SK-N-SH treated with all-trans-retinoic acid at 6 μM for 48 hours (cell line): Measurements from ENCODE around the gene TSHZ3.

Experiments used
- ATAC-seq: fragments of 200-7000 bp; cut with Tn5 transposase; 3 replicates; pipeline ENCODE4 v1.9.1; 2020; ENCODE audit warnings: mild to moderate bottlenecking, moderate library complexity
- ARNTL ChIP-seq: fragments of 450-650 bp; formaldehyde crosslinking; IDR thresholded peaks from 2 replicates; pipeline ENCODE4 v1.5.0; 2020; ENCODE audit warnings: low read depth, mild to moderate bottlenecking, moderate library complexity, borderline replicate concordance
- BACH2 ChIP-seq: fragments of 250-450 bp; sonication (Bioruptor Pico); IDR thresholded peaks from 2 replicates; pipeline ENCODE4 v1.9.0; 2021; ENCODE audit warnings: mild to moderate bottlenecking, borderline replicate concordance
- GLIS3 ChIP-seq: fragments of 250-450 bp; sonication (Bioruptor Pico); IDR thresholded peaks from 2 replicates; pipeline ENCODE4 v1.5.0; 2020; ENCODE audit warnings: mild to moderate bottlenecking, moderate library complexity
- ISL1 ChIP-seq: fragments of 250-450 bp; sonication (Bioruptor Pico); IDR thresholded peaks from 2 replicates; pipeline ENCODE4 v2.1.2; 2022; ENCODE audit warnings: mild to moderate bottlenecking, moderate library complexity
- OSR1 ChIP-seq: fragments of 250-450 bp; sonication (Bioruptor Pico); IDR thresholded peaks from 2 replicates; pipeline ENCODE4 v1.8.0; 2022; ENCODE audit warnings: moderate library complexity, mild to moderate bottlenecking, inconsistent platforms
- PPARA ChIP-seq: fragments of 250-450 bp; sonication (Bioruptor Pico); IDR thresholded peaks from 2 replicates; pipeline ENCODE4 v1.5.0; 2020; ENCODE audit warnings: mild to moderate bottlenecking, borderline replicate concordance
- RARB ChIP-seq: fragments of 250-450 bp; sonication (Bioruptor Pico); IDR thresholded peaks from 2 replicates; pipeline ENCODE4 v1.8.0; 2021; ENCODE audit warnings: mild to moderate bottlenecking, moderate library complexity
- SNAI2 ChIP-seq: fragments of 250-450 bp; sonication (Bioruptor Pico); IDR thresholded peaks from 2 replicates; pipeline ENCODE4 v1.5.0; 2020; ENCODE audit warnings: mild to moderate bottlenecking, moderate library complexity
- TCF4 ChIP-seq: fragments of 250-450 bp; sonication (Bioruptor Pico); IDR thresholded peaks from 2 replicates; pipeline ENCODE4 v1.8.0; 2021; ENCODE audit warnings: mild to moderate bottlenecking, moderate library complexity, borderline replicate concordance
- TOX ChIP-seq: fragments of 250-450 bp; sonication (Bioruptor Pico); IDR thresholded peaks from 2 replicates; pipeline ENCODE4 v1.8.0; 2021; ENCODE audit warnings: mild to moderate bottlenecking, moderate library complexity, borderline replicate concordance
- ZC3H10 ChIP-seq: fragments of 250-450 bp; sonication (Bioruptor Pico); IDR thresholded peaks from 2 replicates; pipeline ENCODE4 v1.5.1; 2021; ENCODE audit warnings: mild to moderate bottlenecking, moderate library complexity
- ZFP3 ChIP-seq: fragments of 250-450 bp; sonication (Bioruptor Pico); IDR thresholded peaks from 2 replicates; pipeline ENCODE4 v1.5.0; 2020; ENCODE audit warnings: mild to moderate bottlenecking, moderate library complexity
- ZFP30 ChIP-seq: fragments of 450-650 bp; formaldehyde crosslinking; IDR thresholded peaks from 2 replicates; pipeline ENCODE4 v1.5.0; 2022; ENCODE audit warnings: mild to moderate bottlenecking, moderate library complexity
- ZNF565 ChIP-seq: fragments of 450-650 bp; formaldehyde crosslinking; conservative IDR thresholded peaks from 2 replicates; pipeline ENCODE4 v1.5.0; 2020; ENCODE audit warnings: low read depth, mild to moderate bottlenecking, moderate library complexity
- ZNF70 ChIP-seq: fragments of 450-650 bp; formaldehyde crosslinking; IDR thresholded peaks from 2 replicates; pipeline ENCODE4 v1.5.0; 2020; ENCODE audit warnings: mild to moderate bottlenecking, moderate library complexity
- ZNF8 ChIP-seq: fragments of 450-650 bp; formaldehyde crosslinking; IDR thresholded peaks from 2 replicates; pipeline ENCODE4 v1.5.0; 2020; ENCODE audit warnings: mild to moderate bottlenecking, moderate library complexity
- TF ChIP-seq, protein P1 (sequence below): fragments of 250-450 bp; sonication (Bioruptor Pico); IDR thresholded peaks from 2 replicates; pipeline ENCODE4 v1.5.0; 2020; ENCODE audit warnings: mild to moderate bottlenecking, moderate library complexity
- TF ChIP-seq, protein P2 (sequence below): fragments of 250-450 bp; sonication (Bioruptor Pico); IDR thresholded peaks from 2 replicates; pipeline ENCODE4 v1.5.1; 2021; ENCODE audit warnings: mild to moderate bottlenecking, moderate library complexity
- TF ChIP-seq, protein P3 (sequence below): fragments of 250-450 bp; sonication (Bioruptor Pico); IDR thresholded peaks from 2 replicates; pipeline ENCODE4 v1.5.1; 2020; ENCODE audit warnings: low read depth, mild to moderate bottlenecking, moderate library complexity
- TF ChIP-seq, protein P4 (sequence below): fragments of 250-450 bp; sonication (Bioruptor Pico); IDR thresholded peaks from 2 replicates; pipeline ENCODE4 v1.8.0; 2020; ENCODE audit warnings: mild to moderate bottlenecking, moderate library complexity, borderline replicate concordance
- TF ChIP-seq, protein P5 (sequence below): fragments of 250-450 bp; sonication (Bioruptor Pico); IDR thresholded peaks from 2 replicates; pipeline ENCODE4 v1.8.0; 2021; ENCODE audit warnings: low read depth, mild to moderate bottlenecking, moderate library complexity, borderline replicate concordance

The TSHZ3 gene

DNA sequence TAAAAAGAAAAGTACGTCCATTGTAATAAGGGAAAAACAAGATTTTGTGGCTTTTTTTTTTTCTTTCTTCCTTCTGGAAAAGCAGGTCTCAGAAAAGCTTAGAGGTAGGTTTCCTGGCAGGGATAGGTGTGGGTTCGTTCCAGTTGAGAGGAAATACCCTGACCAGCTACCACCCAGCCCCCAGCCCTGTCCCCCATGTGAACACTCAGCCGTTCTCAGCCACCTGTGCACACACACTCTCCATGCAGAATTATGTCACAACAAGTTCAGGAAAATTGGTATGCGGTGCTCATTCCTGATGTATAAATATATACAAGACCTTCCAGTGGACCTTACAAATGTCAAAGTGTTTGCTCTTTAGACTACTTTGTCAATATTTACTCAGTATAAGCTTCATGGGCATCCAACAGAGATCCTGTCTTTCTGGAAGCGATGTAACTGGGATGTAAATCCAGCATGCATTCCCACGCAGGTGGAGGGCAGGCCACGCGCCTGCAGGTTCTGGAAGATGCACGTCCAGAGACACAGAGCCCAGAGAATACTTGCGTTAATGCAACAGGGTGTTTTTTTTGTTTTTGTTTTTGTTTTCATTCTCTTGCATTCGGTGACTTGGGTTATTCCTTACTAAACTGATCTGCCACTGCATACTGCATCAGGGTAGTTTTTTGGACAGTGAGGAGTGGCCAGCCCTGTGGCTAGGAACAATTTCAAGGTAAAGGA, 68.8 kb downstream of the TSHZ3 start:
- TF ChIP-seq ZNF8 (CRISPR knock-in tag) = no peak
- no peak for TF ChIP-seq TCF4 (CRISPR knock-in tag)
- TF ChIP-seq, protein P1, sequence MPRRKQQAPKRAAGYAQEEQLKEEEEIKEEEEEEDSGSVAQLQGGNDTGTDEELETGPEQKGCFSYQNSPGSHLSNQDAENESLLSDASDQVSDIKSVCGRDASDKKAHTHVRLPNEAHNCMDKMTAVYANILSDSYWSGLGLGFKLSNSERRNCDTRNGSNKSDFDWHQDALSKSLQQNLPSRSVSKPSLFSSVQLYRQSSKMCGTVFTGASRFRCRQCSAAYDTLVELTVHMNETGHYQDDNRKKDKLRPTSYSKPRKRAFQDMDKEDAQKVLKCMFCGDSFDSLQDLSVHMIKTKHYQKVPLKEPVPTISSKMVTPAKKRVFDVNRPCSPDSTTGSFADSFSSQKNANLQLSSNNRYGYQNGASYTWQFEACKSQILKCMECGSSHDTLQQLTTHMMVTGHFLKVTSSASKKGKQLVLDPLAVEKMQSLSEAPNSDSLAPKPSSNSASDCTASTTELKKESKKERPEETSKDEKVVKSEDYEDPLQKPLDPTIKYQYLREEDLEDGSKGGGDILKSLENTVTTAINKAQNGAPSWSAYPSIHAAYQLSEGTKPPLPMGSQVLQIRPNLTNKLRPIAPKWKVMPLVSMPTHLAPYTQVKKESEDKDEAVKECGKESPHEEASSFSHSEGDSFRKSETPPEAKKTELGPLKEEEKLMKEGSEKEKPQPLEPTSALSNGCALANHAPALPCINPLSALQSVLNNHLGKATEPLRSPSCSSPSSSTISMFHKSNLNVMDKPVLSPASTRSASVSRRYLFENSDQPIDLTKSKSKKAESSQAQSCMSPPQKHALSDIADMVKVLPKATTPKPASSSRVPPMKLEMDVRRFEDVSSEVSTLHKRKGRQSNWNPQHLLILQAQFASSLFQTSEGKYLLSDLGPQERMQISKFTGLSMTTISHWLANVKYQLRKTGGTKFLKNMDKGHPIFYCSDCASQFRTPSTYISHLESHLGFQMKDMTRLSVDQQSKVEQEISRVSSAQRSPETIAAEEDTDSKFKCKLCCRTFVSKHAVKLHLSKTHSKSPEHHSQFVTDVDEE (CRISPR knock-in tag) = no peak
- TF ChIP-seq ARNTL (CRISPR knock-in tag) = no peak
- no peak for TF ChIP-seq ZFP30 (CRISPR knock-in tag)
- TF ChIP-seq, protein P2, sequence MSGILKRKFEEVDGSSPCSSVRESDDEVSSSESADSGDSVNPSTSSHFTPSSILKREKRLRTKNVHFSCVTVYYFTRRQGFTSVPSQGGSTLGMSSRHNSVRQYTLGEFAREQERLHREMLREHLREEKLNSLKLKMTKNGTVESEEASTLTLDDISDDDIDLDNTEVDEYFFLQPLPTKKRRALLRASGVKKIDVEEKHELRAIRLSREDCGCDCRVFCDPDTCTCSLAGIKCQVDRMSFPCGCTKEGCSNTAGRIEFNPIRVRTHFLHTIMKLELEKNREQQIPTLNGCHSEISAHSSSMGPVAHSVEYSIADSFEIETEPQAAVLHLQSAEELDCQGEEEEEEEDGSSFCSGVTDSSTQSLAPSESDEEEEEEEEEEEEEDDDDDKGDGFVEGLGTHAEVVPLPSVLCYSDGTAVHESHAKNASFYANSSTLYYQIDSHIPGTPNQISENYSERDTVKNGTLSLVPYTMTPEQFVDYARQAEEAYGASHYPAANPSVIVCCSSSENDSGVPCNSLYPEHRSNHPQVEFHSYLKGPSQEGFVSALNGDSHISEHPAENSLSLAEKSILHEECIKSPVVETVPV (CRISPR knock-in tag) = no peak
- TF ChIP-seq SNAI2 (CRISPR knock-in tag) = no peak
- TF ChIP-seq GLIS3 = no peak
- TF ChIP-seq ZFP3 (CRISPR knock-in tag) = no peak
- TF ChIP-seq PPARA = no peak
- no peak for TF ChIP-seq ZC3H10 (CRISPR knock-in tag)
- TF ChIP-seq RARB (CRISPR knock-in tag) = no peak
- TF ChIP-seq ZNF70 (CRISPR knock-in tag) = no peak
- TF ChIP-seq, protein P3, sequence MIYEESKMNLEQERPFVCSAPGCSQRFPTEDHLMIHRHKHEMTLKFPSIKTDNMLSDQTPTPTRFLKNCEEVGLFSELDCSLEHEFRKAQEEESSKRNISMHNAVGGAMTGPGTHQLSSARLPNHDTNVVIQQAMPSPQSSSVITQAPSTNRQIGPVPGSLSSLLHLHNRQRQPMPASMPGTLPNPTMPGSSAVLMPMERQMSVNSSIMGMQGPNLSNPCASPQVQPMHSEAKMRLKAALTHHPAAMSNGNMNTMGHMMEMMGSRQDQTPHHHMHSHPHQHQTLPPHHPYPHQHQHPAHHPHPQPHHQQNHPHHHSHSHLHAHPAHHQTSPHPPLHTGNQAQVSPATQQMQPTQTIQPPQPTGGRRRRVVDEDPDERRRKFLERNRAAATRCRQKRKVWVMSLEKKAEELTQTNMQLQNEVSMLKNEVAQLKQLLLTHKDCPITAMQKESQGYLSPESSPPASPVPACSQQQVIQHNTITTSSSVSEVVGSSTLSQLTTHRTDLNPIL = no peak
- TF ChIP-seq, protein P4, sequence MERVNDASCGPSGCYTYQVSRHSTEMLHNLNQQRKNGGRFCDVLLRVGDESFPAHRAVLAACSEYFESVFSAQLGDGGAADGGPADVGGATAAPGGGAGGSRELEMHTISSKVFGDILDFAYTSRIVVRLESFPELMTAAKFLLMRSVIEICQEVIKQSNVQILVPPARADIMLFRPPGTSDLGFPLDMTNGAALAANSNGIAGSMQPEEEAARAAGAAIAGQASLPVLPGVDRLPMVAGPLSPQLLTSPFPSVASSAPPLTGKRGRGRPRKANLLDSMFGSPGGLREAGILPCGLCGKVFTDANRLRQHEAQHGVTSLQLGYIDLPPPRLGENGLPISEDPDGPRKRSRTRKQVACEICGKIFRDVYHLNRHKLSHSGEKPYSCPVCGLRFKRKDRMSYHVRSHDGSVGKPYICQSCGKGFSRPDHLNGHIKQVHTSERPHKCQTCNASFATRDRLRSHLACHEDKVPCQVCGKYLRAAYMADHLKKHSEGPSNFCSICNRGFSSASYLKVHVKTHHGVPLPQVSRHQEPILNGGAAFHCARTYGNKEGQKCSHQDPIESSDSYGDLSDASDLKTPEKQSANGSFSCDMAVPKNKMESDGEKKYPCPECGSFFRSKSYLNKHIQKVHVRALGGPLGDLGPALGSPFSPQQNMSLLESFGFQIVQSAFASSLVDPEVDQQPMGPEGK = no peak
- TF ChIP-seq OSR1 (CRISPR knock-in tag) = no peak
- TF ChIP-seq TOX (CRISPR knock-in tag) = no peak
- TF ChIP-seq ZNF565 (CRISPR knock-in tag) = no peak
- TF ChIP-seq, protein P5, sequence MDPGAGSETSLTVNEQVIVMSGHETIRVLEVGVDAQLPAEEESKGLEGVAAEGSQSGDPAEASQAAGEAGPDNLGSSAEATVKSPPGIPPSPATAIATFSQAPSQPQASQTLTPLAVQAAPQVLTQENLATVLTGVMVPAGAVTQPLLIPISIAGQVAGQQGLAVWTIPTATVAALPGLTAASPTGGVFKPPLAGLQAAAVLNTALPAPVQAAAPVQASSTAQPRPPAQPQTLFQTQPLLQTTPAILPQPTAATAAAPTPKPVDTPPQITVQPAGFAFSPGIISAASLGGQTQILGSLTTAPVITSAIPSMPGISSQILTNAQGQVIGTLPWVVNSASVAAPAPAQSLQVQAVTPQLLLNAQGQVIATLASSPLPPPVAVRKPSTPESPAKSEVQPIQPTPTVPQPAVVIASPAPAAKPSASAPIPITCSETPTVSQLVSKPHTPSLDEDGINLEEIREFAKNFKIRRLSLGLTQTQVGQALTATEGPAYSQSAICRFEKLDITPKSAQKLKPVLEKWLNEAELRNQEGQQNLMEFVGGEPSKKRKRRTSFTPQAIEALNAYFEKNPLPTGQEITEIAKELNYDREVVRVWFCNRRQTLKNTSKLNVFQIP (CRISPR knock-in tag) = no peak
- TF ChIP-seq, all 23 proteins: peak for 0
- ATAC-seq = no peak

DNA sequence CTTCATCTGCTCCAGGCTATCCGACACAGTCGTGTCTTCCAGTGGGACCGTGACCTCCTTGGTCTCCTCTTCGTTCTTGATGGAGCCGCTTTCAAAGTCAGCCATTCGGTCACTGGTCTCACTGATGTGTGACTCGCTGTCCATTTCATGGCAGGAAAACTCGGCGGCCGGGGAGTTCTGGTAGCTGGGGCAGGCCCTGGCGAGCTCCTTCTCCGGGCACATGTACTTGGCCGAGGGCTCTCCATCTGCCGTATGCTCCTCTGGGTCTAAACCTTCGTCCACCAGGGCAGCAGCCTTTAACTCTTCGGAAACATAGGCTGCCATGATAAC, 69.8 kb downstream of the TSHZ3 start:
- TF ChIP-seq, protein P1 (CRISPR knock-in tag) = no peak
- TF ChIP-seq, protein P3 = no peak
- no peak for TF ChIP-seq BACH2 (CRISPR knock-in tag)
- TF ChIP-seq ZC3H10 (CRISPR knock-in tag) = no peak
- TF ChIP-seq ZFP3 (CRISPR knock-in tag) = no peak
- no peak for TF ChIP-seq TOX (CRISPR knock-in tag)
- TF ChIP-seq ISL1 (CRISPR knock-in tag) = no peak
- TF ChIP-seq ZNF70 (CRISPR knock-in tag) = no peak
- no peak for TF ChIP-seq TCF4 (CRISPR knock-in tag)
- no peak for TF ChIP-seq ZNF8 (CRISPR knock-in tag)
- no peak for TF ChIP-seq ZFP30 (CRISPR knock-in tag)
- no peak for TF ChIP-seq GLIS3
- TF ChIP-seq ZNF565 (CRISPR knock-in tag) = no peak
- TF ChIP-seq RARB (CRISPR knock-in tag) = no peak
- TF ChIP-seq, all 23 proteins: peak for 0
- no peak for ATAC-seq
